DMS153 treated with DMSO at 0.1 percent for 48 hours (cell line): ENCODE measurements around the gene ASB2.

Experiments
- DNase-seq: peaks from one replicate; lab custom pipeline; 2025; ENCODE audit not compliant: unreplicated experiment; lab: John Stamatoyannopoulos, UW

Gene ASB2

GRCh38 chr14:93964281-93964680, 12.1 kb downstream of the ASB2 start:
- no peak for DNase-seq

GRCh38 chr14:93963692-93964091, 12.7 kb downstream of the ASB2 start:
- DNase-seq, result no peak

- DNase-seq, result no peak
Measured at GRCh38 chr14:93962701-93963601, 13.4 kb downstream of the ASB2 start.

- DNase-seq, result no peak
Measured at GRCh38 chr14:93961620-93962019, 14.8 kb downstream of the ASB2 start.

- DNase-seq, result no peak
Measured at GRCh38 chr14:93960774-93961438, 15.5 kb downstream of the ASB2 start.

- no peak for DNase-seq
Measured at GRCh38 chr14:93960108-93960475, 16.3 kb downstream of the ASB2 start.

- no peak for DNase-seq
Measured at GRCh38 chr14:93959239-93960107, 16.9 kb downstream of the ASB2 start.

- DNase-seq, result no peak
Measured at GRCh38 chr14:93958567-93959238, 17.7 kb downstream of the ASB2 start.

- DNase-seq, result no peak
Measured at GRCh38 chr14:93957751-93958566, 18.4 kb downstream of the ASB2 start.

- DNase-seq, result no peak
Measured at GRCh38 chr14:93957333-93957710, 19.0 kb downstream of the ASB2 start.

GRCh38 chr14:93956514-93957332, 19.6 kb downstream of the ASB2 start:
- DNase-seq, result no peak

GRCh38 chr14:93955850-93956481, 20.4 kb downstream of the ASB2 start:
- DNase-seq, result no peak

- no peak for DNase-seq
Measured at GRCh38 chr14:93954900-93955849, 21.2 kb downstream of the ASB2 start.

GRCh38 chr14:93954516-93954830, 21.9 kb downstream of the ASB2 start:
- DNase-seq, result no peak

- DNase-seq, result no peak
Measured at GRCh38 chr14:93953739-93954515, 22.4 kb downstream of the ASB2 start.

GRCh38 chr14:93953263-93953662, 23.1 kb downstream of the ASB2 start:
- no peak for DNase-seq

GRCh38 chr14:93952829-93953228, 23.5 kb downstream of the ASB2 start:
- DNase-seq, result no peak
